H9 (cell line): ENCODE results near the gene ROPN1L. TPM values are rescaled to one million over a fixed set of nuclear protein-coding genes. Genes with fewer than 3 reads are reported as not detected.
A peak's percentile ranks its signal among the peaks of the same experiment; 100 is the strongest.

Source experiments
- DNase-seq: peaks from one replicate; pipeline ENCODE4 v3.0.0-alpha.2; 2017
- H2AFZ ChIP-seq: one replicate; pipeline ENCODE4 v1.6.1; 2013; ENCODE audit warnings: mild to moderate bottlenecking, low read length, control low read depth, moderate library complexity
- H2AK5ac ChIP-seq: 2 replicates; pipeline ENCODE4 v1.6.1; 2013; ENCODE audit warnings: low read length, control low read depth, mixed read lengths; ENCODE audit not compliant: insufficient read length
- H2BK120ac ChIP-seq: one replicate; pipeline ENCODE4 v1.6.1; 2013; ENCODE audit warnings: low read depth, mild to moderate bottlenecking, low read length, control low read depth, inconsistent platforms; ENCODE audit not compliant: poor library complexity, severe bottlenecking
- H2BK12ac ChIP-seq: 2 replicates; pipeline ENCODE4 v1.6.1; 2013; ENCODE audit warnings: low read length, control low read depth, mixed read lengths, low read depth; ENCODE audit not compliant: insufficient read length
- H2BK15ac ChIP-seq: 2 replicates; pipeline ENCODE4 v1.6.1; 2013; ENCODE audit warnings: low read depth, low read length, control low read depth
- H2BK20ac ChIP-seq: one replicate; pipeline ENCODE4 v1.6.1; 2013; ENCODE audit warnings: low read depth, mild to moderate bottlenecking, low read length, control low read depth, inconsistent platforms; ENCODE audit not compliant: poor library complexity, severe bottlenecking
- H2BK5ac ChIP-seq: 2 replicates; pipeline ENCODE4 v1.6.1; 2013; ENCODE audit warnings: low read length, control low read depth, mixed read lengths; ENCODE audit not compliant: insufficient read length
- H3K14ac ChIP-seq: 2 replicates; pipeline ENCODE4 v1.6.1; 2013; ENCODE audit warnings: low read length, control low read depth; ENCODE audit not compliant: insufficient read depth
- H3K18ac ChIP-seq: 2 replicates; pipeline ENCODE4 v1.6.1; 2013; ENCODE audit warnings: low read depth, mild to moderate bottlenecking, mixed read lengths, low read length, control low read depth; ENCODE audit not compliant: insufficient read length
- H3K23ac ChIP-seq: 2 replicates; pipeline ENCODE4 v1.6.1; 2013; ENCODE audit warnings: low read length, control low read depth, mixed read lengths, low read depth; ENCODE audit not compliant: insufficient read length
- H3K23me2 ChIP-seq: 2 replicates; pipeline ENCODE4 v1.6.1; 2013; ENCODE audit warnings: low read depth, mild to moderate bottlenecking, mixed read lengths, low read length, control low read depth; ENCODE audit not compliant: insufficient read length, poor library complexity, severe bottlenecking
- H3K27ac ChIP-seq: 2 replicates; pipeline ENCODE4 v1.5.1; 2013; ENCODE audit warnings: low read length, control low read depth, mixed read lengths, low read depth; ENCODE audit not compliant: insufficient read length
- H3K27me3 ChIP-seq: 2 replicates; pipeline ENCODE4 v1.6.1; 2013; ENCODE audit warnings: low read length, control low read depth, inconsistent platforms; ENCODE audit not compliant: insufficient read depth
- H3K4ac ChIP-seq: 2 replicates; pipeline ENCODE4 v1.6.1; 2013; ENCODE audit warnings: low read depth, mild to moderate bottlenecking, control low read depth, inconsistent platforms, low read length, moderate library complexity
- H3K4me1 ChIP-seq: 2 replicates; pipeline ENCODE4 v1.6.1; 2013; ENCODE audit warnings: low read length, control low read depth, inconsistent platforms; ENCODE audit not compliant: insufficient read depth
- H3K4me2 ChIP-seq: 2 replicates; pipeline ENCODE4 v1.6.1; 2013; ENCODE audit warnings: low read length, control low read depth, mixed read lengths; ENCODE audit not compliant: insufficient read length, insufficient read depth
- H3K56ac ChIP-seq: 2 replicates; pipeline ENCODE4 v1.6.1; 2013; ENCODE audit warnings: low read depth, mild to moderate bottlenecking, mixed read lengths, low read length, control low read depth; ENCODE audit not compliant: insufficient read length
- H3K79me1 ChIP-seq: 2 replicates; pipeline ENCODE4 v1.6.1; 2013; ENCODE audit warnings: low read depth, mild to moderate bottlenecking, moderate library complexity, low read length, control low read depth, inconsistent platforms; ENCODE audit not compliant: insufficient read depth, poor library complexity, severe bottlenecking
- H3K79me2 ChIP-seq: 2 replicates; pipeline ENCODE4 v1.6.1; 2013; ENCODE audit warnings: low read length, control low read depth, inconsistent platforms; ENCODE audit not compliant: insufficient read depth
- H3K9ac ChIP-seq: 2 replicates; pipeline ENCODE4 v1.6.1; 2013; ENCODE audit warnings: low read length, control low read depth, mixed read lengths; ENCODE audit not compliant: insufficient read length; ENCODE audit errors: extremely low read depth
- H3K9me3 ChIP-seq: one replicate; pipeline ENCODE4 v1.6.1; 2013; ENCODE audit warnings: low read depth, low read length, inconsistent platforms; ENCODE audit not compliant: control insufficient read depth
- H3T11ph ChIP-seq: one replicate; pipeline ENCODE4 v1.6.1; 2013; ENCODE audit warnings: mild to moderate bottlenecking, low read length, control low read depth, inconsistent platforms
- H4K20me1 ChIP-seq: one replicate; pipeline ENCODE4 v1.6.1; 2013; ENCODE audit not compliant: control insufficient read depth, insufficient read length, insufficient read depth
- H4K5ac ChIP-seq: 2 replicates; pipeline ENCODE4 v1.6.1; 2013; ENCODE audit warnings: low read depth, mild to moderate bottlenecking, mixed read lengths, low read length, control low read depth; ENCODE audit not compliant: insufficient read length
- H4K8ac ChIP-seq: replicated peaks from 2 replicates; pipeline ENCODE4 v1.6.1; 2013; ENCODE audit warnings: low read length, control low read depth, mixed read lengths, low read depth; ENCODE audit not compliant: insufficient read length
- H4K91ac ChIP-seq: 2 replicates; pipeline ENCODE4 v1.6.1; 2013; ENCODE audit warnings: low read depth, mild to moderate bottlenecking, moderate library complexity, mixed read lengths, low read length, control low read depth; ENCODE audit not compliant: insufficient read length
- H3K27ac Mint-ChIP-seq, 3 experiments: 2 replicates in 2 of 3; 3 replicates in 1 of 3; pipeline ENCODE4 v1.8.0; 2020 to 2021; ENCODE audit warnings: mixed read lengths in 3 of 3, mild to moderate bottlenecking in 1 of 3, moderate library complexity in 1 of 3
- H3K27me3 Mint-ChIP-seq: 2 replicates; pipeline ENCODE4 v1.8.0; 2021; ENCODE audit warnings: low read depth, mild to moderate bottlenecking, moderate library complexity, mixed read lengths
- H3K36me3 Mint-ChIP-seq, 3 experiments: 2 replicates in 2 of 3; 3 replicates in 1 of 3; pipeline ENCODE4 v1.8.0; 2020 to 2021; ENCODE audit warnings: low read depth in 3 of 3, mixed read lengths in 3 of 3; ENCODE audit not compliant: insufficient read depth in 1 of 3
- H3K4me1 Mint-ChIP-seq, 2 experiments: 2 replicates each; pipeline ENCODE4 v1.8.0; 2020; ENCODE audit warnings: mixed read lengths in 2 of 2
- H3K4me3 Mint-ChIP-seq, 2 experiments: 2 replicates in 1 of 2; 3 replicates in 1 of 2; pipeline ENCODE4 v1.8.0; 2020 to 2021; ENCODE audit warnings: mild to moderate bottlenecking in 2 of 2, mixed read lengths in 2 of 2, moderate library complexity in 1 of 2
- H3K9me3 Mint-ChIP-seq, 2 experiments: 2 replicates in 1 of 2; 3 replicates in 1 of 2; pipeline ENCODE4 v1.8.0; 2020; ENCODE audit warnings: mild to moderate bottlenecking in 2 of 2, mixed read lengths in 2 of 2, moderate library complexity in 1 of 2
- CTCF ChIP-seq: fragments of 200-600 bp; sonication (generic); conservative IDR thresholded peaks from 3 replicates; pipeline ENCODE4 v1.8.0; 2021; ENCODE audit warnings: antibody characterized with exemption, mild to moderate bottlenecking
- WGBS: extraction: QIAGEN DNeasy Blood & Tissue Kit; methylation state at CpG from one replicate; pipeline ENCODE4 v1.1.7; 2013; ENCODE audit warnings: missing lambda C conversion rate, low lambda C conversion rate, mixed read lengths; ENCODE audit not compliant: insufficient read length; ENCODE audit errors: extremely low coverage; 5-methylcytosine and 5-hydroxymethylcytosine counted together
- total RNA-seq: library from RNA; stranded (reverse); gene quantifications from 2 replicates; pipeline ENCODE4 v1.2.1, GENCODE V29; 2021

The ROPN1L gene
- total RNA-seq, 1 experiment from 2014 or later: 0.37 TPM

- Histone ChIP-seq H4K20me1 (no peaks in the 10 kb centered on the region), H3T11ph (no peak overlapping the region), H2AK5ac (no peak overlapping the region), H3K4me2 (no peak overlapping the region), H3K79me2 (no peaks in the 10 kb centered on the region), H3K27me3 (no peaks in the 10 kb centered on the region), H2BK15ac (no peak overlapping the region), H4K91ac (no peak overlapping the region), H2AFZ (no peak overlapping the region), H3K23ac (no peak overlapping the region), H2BK120ac (no peak overlapping the region), H3K9ac (no peak overlapping the region), H3K14ac (no peak overlapping the region), H3K4me1 (no peaks in the 10 kb centered on the region), H2BK5ac (no peak overlapping the region), H3K4ac (no peak overlapping the region), H3K18ac (no peak overlapping the region), H2BK12ac (no peak overlapping the region), H3K23me2 (no peaks in the 10 kb centered on the region), H3K56ac (no peak overlapping the region), H3K79me1 (no peaks in the 10 kb centered on the region), H3K27ac (no peak overlapping the region), H4K8ac (no peak overlapping the region), H3K9me3 (no peaks in the 10 kb centered on the region), H2BK20ac (no peak overlapping the region), H4K5ac (no peak overlapping the region)
- H3K4me3 Mint-ChIP-seq: no peak overlapping the region
- H3K27ac Mint-ChIP-seq: peak overlapping the region in 2 of 3 experiments; percentile 17 to 38; a peak in 1 of 7 replicates
- H3K27me3 Mint-ChIP-seq: no peaks in the 10 kb centered on the region
- WGBS: no CpG with 5 or more reads among the region's 2 CpGs
- H3K4me1 Mint-ChIP-seq: peaks cover 12 to 13% of the 10 kb centered on the region in 2 experiments
- DNase-seq: peak; percentile 44
- peaks cover 24 to 69% (median 66%) of the 10 kb centered on the region in 3 experiments; a peak in 6 of 7 replicates for H3K36me3 Mint-ChIP-seq
- no peaks in the 10 kb centered on the region for H3K9me3 Mint-ChIP-seq
- no peak for TF ChIP-seq CTCF
Measured at GRCh38 chr5:10423022-10423421, 18.7 kb upstream of the ROPN1L start.
